HG03558 (cell line): ENCODE data around the gene MECR.

Source experiments
- ATAC-seq: cut with Tn5 transposase; IDR thresholded peaks from one replicate; pipeline ENCODE4 v1.9.1; 2021; ENCODE audit warnings: moderate number of reproducible peaks; ENCODE audit not compliant: unreplicated experiment; ENCODE audit errors: extremely low read depth

MECR gene

GRCh38 chr1:29144178-29144577 is 86.6 kb downstream of the MECR start:
- no peak for ATAC-seq

GRCh38 chr1:29142714-29143113 is 88.0 kb downstream of the MECR start:
- ATAC-seq, result no peak
